ENCODE data around the gene CCPG1.

CCPG1 gene

DNA sequence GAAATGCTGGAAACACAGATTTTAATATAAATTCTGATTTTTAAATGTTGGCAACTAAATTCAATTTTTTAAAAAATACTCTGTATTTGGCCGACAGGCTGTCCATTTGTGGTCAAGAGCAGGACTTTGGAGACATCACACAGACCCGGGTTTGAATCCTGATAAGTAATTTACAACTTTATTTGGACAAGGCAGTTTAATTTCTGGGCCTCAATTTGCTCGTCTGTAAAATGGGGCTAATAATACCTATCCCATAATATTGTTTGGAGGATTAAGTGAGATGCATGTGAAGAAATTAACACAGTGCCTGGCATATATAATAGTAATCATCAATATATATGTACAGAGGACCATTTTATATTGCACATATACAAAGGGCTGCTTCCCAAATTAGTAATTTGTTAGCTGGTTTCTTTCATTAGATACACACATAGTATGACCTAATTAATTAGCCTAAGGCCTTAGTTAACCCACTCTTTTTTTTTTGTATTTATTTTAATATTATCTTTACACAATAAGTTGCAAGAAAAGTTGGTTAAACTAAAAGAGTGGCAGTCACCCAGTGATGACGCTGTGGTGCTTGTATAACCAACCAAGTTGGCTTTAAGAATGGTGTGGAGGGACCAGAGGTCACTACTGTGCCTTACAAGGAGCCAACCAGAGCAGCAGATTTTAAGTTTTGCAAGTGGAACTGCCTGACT is 88.5 kb downstream of the CCPG1 start:
- DNase-seq (ENCODE audit: low read depth in 2 of 2) = no peak

DNA sequence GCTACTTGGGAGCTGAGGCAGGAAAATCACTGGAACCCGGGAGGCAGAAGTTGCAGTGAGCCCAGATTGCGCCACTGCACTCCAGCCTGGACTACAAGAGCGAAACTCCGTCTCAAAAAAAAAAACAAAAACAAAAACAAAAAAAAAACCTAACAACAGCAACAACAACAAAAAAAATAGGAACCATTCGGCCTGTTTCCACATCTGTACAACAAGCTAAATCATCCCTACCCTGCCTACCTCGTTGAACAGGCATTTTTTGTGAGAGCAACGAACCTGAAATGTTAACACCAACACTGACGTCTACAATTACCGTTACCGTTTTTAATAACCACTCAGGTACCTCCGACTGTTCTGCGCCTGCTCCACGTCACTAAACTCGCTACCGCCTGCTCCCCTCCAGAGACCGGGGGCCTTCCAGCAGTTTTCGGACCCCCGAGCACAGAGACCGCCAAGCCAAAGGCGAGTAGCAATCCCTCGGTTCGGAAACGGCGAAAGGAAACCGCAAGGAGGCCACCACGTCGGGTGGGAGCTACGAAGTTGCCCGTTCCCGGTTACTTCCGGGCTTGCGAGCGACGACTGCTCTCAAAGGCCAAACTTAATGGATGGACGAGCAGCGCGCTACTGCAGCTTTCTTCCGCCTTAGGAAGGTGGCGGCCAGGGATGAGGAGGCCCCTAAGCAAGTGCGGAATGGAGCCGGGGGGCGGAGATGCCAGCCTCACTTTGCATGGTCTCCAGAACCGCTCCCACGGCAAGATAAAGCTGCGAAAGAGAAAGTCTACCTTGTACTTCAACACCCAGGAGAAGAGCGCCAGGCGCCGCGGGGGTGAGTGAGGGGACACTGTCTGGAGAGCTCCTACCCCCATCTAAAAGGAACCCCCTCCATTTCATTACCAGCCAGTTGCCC is 89.3 kb downstream of the CCPG1 start, which contains the start of the genes PIGB and PIGBOS1:
PIGB (plus strand) TSS at position 635 of the 907 bp plus-strand sequence; CDS start at position 664, 29 bp downstream.
PIGBOS1 (minus strand) TSS at position 536 of the 907 bp plus-strand sequence. CDS start 1,331 bp downstream, outside the sequence.
- peak; percentile 59 to 63 for DNase-seq (ENCODE audit: low read depth in 2 of 2)
